ENCODE data around the gene DCANP1. TPM values are rescaled to one million over a fixed set of nuclear protein-coding genes. Genes with fewer than 3 reads are reported as not detected.
A peak's percentile ranks its signal among the peaks of the same experiment; 100 is the strongest.

DCANP1 gene
- polyA plus RNA-seq, 1 experiment: not detected

DNA sequence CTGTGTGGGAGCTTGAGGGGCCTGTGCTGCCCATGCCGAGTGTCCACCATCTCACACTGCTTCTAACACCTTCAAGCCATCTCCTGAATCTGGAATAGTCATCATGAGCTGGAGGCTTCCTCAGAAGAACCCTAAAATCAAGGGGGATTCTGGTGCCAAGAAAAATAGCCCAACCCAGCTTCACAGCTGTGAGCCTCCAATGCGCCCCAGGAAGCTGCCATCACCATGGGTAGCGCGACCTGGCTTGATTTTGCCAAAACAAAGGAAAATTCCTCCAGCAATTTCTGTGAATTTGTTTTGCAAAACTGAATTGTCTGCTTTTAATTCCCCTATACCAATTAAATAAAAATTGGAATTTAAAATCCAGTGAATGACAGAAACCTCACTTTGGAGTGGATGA lies 11.2 kb upstream of the DCANP1 start:
- H3K4me3 ChIP-seq (ENCODE audit: low read depth, low read length): no peak overlapping the region
- POLR2A ChIA-PET: no interaction called here
- TF ChIP-seq, protein P1, sequence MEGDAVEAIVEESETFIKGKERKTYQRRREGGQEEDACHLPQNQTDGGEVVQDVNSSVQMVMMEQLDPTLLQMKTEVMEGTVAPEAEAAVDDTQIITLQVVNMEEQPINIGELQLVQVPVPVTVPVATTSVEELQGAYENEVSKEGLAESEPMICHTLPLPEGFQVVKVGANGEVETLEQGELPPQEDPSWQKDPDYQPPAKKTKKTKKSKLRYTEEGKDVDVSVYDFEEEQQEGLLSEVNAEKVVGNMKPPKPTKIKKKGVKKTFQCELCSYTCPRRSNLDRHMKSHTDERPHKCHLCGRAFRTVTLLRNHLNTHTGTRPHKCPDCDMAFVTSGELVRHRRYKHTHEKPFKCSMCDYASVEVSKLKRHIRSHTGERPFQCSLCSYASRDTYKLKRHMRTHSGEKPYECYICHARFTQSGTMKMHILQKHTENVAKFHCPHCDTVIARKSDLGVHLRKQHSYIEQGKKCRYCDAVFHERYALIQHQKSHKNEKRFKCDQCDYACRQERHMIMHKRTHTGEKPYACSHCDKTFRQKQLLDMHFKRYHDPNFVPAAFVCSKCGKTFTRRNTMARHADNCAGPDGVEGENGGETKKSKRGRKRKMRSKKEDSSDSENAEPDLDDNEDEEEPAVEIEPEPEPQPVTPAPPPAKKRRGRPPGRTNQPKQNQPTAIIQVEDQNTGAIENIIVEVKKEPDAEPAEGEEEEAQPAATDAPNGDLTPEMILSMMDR (IDR thresholded peaks at IDR 0.05; ENCODE audit: low read depth, low read length): no peak
- DNase-seq (ENCODE audit: low read depth, low spot score): no peak
- H3K9me3 ChIP-seq (ENCODE audit: control insufficient read depth, insufficient read depth, low read length): no peaks in the 10 kb centered on the region; the same call in 1 of the 2 replicates
- H3K27me3 ChIP-seq (ENCODE audit: control insufficient read depth, insufficient read depth, low read length): peaks cover 35% of the 10 kb centered on the region
- CTCF ChIA-PET: interaction anchor here (0.6 to 28.4 kb wide), 20 partner anchors 7 to 1624 kb away, joined by 3 to 1313 read pairs (median 6); partner anchors contain the start of gene DCANP1
- H3K27ac ChIP-seq (ENCODE audit: low read depth, low read length): peak overlapping the region; percentile 21

DNA sequence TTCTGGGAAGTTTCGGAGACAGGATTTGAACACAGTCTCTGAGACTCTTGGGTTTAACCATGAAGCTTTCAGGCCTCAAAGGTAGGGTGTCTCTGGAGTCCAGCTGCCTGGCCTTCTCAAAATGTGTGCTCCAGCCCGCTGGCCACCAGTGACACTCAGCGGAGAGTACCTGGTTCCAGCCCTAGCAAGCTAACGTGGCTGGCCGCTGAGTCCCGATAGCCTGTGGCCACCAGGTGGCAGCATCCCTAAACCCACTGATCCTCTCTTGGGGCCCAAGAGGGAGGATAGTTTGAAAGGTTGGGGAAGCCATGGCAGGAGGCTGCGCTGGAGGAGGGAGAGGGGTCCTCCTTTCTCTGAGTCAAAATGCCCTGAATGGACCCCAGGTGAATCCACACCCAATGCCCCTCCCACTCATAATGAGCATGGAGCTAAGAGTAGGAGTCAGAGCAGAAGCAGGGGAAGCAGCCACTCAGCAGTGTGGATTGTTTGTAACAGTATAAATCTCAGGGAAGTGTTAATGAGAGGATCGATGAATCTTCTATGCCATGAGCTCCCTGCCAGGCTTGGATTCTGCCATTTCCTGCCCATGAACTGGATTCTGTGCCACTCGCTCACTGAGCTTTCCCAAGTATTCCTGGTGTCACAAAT lies 10.4 kb upstream of the DCANP1 start:
- DNase-seq (ENCODE audit: low read depth, low spot score): no peak
- TF ChIP-seq, protein P1 (IDR thresholded peaks at IDR 0.05; ENCODE audit: low read depth, low read length): peak; percentile 74
- CTCF ChIA-PET: interaction anchor here (0.6 to 28.4 kb wide), 22 partner anchors 8 to 1624 kb away, joined by 3 to 1313 read pairs (median 6); partner anchors contain the start of gene DCANP1
- POLR2A ChIA-PET: no interaction called here
- Histone ChIP-seq H3K27me3 (ENCODE audit: control insufficient read depth, insufficient read depth, low read length) (peaks cover 31% of the 10 kb centered on the region), H3K4me3 (ENCODE audit: low read depth, low read length) (no peak overlapping the region), H3K27ac (ENCODE audit: low read depth, low read length) (no peak overlapping the region), H3K9me3 (ENCODE audit: control insufficient read depth, insufficient read depth, low read length) (no peaks in the 10 kb centered on the region; the same call in 1 of the 2 replicates)

GRCh38 chr5:135456238-135457099 lies 9.3 kb upstream of the DCANP1 start:
- ChIA-PET POLR2A (no interaction called here), CTCF (interaction anchor here (1.3 to 28.4 kb wide), 12 partner anchors 9 to 102 kb away, joined by 4 to 1313 read pairs (median 8); partner anchors contain the start of gene DCANP1)
- TF ChIP-seq, protein P1 (IDR thresholded peaks at IDR 0.05; ENCODE audit: low read depth, low read length): no peak
- no peak for DNase-seq (ENCODE audit: low read depth, low spot score)
- peak overlapping the region; percentile 34 for H3K27ac ChIP-seq (ENCODE audit: low read depth, low read length)
- H3K4me3 ChIP-seq (ENCODE audit: low read depth, low read length): no peak overlapping the region
- peaks cover 32% of the 10 kb centered on the region for H3K27me3 ChIP-seq (ENCODE audit: control insufficient read depth, insufficient read depth, low read length)
- no peaks in the 10 kb centered on the region; the same call in 1 of the 2 replicates for H3K9me3 ChIP-seq (ENCODE audit: control insufficient read depth, insufficient read depth, low read length)

- Histone ChIP-seq H3K27me3 (ENCODE audit: control insufficient read depth, insufficient read depth, low read length) (peaks cover 36% of the 10 kb centered on the region), H3K27ac (ENCODE audit: low read depth, low read length) (peak overlapping the region; percentile 34), H3K4me3 (ENCODE audit: low read depth, low read length) (no peak overlapping the region), H3K9me3 (ENCODE audit: control insufficient read depth, insufficient read depth, low read length) (no peaks in the 10 kb centered on the region; the same call in 1 of the 2 replicates)
- TF ChIP-seq, protein P1 (IDR thresholded peaks at IDR 0.05; ENCODE audit: low read depth, low read length): no peak
- no peak for DNase-seq (ENCODE audit: low read depth, low spot score)
- CTCF ChIA-PET: interaction anchor here (0.6 to 28.4 kb wide), 6 partner anchors 10 to 103 kb away, joined by 4 to 1313 read pairs (median 10); no protein-coding TSS in a partner anchor
- POLR2A ChIA-PET: no interaction called here
Observed at GRCh38 chr5:135455876-135456237, 8.7 kb upstream of the DCANP1 start.

Data from AG04450 (cell line).